NOMO-1 (cell line): ENCODE measurements around the gene PTPN2.
"Not testable (repeated sequence)": the region's sequence is repeated elsewhere in the genome, so short reads cannot be mapped to it uniquely, and the experiment has no call there.

Experiments
- DNase-seq, 2 experiments: peaks; one replicate each; lab custom pipeline; 2025; ENCODE audit not compliant: unreplicated experiment in 2 of 2; lab: John Stamatoyannopoulos, UW

PTPN2 gene

DNA sequence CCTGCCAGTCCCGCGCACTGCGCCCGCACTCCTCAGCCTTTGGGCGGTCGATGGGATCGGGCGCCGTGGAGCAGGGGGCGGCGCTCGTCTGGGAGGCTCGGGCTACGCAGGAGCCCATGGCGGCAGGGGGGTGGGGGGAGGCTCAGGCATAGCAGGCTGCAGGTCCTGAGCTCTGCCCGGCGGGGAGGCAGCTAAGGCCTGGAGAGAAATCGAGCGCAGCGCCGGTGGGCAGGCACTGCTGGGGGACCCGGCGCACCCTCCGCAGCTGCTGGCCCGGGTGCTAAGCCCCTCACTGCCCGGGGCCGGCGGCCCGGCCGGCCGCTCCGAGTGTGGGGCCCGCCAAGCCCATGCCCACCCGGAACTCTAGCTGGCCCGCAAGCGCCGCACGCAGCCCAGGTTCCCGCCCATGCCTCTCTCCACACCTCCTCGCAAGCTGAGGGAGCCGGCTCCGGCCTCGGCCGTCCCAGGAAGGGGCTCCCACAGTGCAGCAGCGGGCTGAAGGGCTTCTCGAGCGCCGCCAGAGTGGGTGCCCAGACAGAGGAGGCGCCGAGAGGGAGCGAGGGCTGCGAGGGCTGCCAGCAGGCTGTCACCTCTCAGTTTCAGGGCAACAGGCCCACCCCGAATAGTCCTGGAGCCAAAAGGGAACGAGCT, 107.1 kb downstream of the PTPN2 start:
- DNase-seq = no peak

DNA sequence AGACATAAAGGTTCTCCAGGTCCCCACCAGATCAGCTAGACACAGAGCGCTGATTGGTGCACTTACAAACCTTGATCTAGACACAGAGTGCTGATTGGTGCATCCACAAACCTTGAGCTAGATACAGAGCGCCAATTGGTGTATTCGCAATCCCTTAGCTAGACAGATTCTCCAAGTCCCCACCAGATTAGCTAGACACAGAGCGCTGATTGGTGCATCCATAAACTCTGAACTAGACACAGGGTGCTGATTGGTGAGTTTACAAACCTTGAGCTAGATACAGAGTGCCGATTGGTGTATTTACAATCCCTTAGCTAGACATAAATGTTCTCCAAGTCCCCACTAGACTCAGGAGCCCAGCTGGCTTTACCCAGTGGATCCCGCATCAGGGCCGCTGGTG, 107.6 kb downstream of the PTPN2 start:
- not testable (repeated sequence) for DNase-seq

DNA sequence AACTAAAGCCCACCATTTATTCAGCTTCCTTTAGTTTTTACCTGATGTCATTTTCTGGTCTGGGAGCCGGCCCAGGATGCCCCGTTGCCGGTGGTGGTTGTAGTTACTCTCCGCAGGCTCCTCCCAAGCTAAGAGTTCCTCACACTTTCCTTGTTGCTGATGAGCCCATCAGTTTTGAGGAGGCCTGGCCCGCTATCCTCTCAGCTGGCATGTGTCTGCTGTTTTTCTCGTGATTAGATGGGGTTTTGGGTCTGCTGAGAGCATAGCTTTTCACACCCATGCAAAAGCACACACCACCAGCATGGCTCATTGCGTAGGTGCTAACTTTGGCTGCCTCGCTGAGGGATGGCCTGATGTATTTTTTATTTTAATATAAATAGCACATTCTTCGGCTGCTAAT, 109.1 kb downstream of the PTPN2 start:
- no peak for DNase-seq

DNA sequence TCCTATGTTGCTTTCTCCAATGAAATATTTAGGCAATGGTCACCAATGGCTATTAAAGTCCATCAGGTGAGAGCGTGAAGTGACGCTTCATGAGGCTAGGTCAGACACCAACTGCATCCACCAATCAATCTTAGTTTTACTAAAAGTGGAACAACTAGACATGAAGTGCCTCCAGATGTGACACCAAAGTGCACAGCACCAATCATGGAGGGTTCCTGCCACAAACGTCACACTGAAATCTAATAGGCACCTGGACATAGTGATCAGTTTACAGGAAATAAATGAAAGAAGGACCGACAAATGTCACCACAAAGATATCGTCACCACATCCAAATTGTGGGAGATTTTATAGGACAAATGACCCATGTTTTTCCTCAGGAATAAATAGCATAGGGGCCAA, 110.7 kb downstream of the PTPN2 start:
- no peak for DNase-seq

DNA sequence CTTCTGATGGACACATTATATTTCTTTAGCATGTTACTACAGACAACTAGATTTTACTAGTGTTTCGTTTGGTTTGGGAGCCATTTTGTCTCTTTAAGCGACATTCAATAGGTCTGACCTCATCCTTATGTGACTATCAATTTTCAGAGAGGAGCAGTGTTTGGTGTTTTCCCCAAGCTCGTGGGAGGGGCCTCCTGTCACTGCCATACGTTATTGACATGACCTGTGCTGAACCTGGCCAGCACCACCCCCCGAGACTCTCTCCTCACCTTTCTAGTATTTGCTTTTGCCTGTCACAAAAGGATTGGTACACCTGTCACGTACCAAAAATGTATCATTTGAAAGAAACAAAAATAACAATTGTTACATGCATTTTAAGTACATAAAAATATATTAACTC, 111.9 kb downstream of the PTPN2 start:
- no peak for DNase-seq

DNA sequence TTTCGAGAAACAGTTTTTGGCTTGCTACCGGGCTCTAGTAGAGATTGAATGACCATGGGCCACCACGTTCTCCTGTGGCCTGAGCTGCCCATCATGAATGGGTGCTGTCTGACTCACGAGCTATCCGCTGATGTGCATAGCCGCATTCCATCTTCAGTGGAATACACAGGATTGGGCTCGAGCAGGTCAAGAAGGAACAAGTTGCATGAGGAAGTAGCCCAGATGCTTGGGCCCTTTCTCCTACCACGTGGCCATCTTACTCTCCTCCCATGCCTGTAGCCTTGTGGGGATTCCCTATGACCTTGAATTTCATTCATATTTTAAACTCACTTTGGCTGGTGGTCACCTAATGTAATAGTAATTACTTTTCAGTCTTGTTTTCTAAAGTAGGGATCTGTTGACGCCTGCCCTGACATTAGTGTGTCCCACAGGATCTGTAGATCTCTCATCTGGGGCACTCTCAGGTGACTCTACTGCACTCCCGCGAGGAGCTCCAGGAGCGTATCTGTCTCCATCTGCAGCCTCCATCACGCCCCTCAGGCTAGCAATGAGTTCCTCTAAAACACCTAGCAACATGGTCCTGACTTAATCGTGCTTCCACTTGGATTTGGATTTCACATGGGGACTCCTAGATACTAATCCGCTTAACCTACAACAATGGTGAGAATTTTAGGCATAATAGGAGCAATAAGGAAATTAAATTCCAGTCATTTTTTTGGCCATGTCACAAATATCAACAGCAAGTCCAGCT, 113.4 kb downstream of the PTPN2 start:
- no peak for DNase-seq

DNA sequence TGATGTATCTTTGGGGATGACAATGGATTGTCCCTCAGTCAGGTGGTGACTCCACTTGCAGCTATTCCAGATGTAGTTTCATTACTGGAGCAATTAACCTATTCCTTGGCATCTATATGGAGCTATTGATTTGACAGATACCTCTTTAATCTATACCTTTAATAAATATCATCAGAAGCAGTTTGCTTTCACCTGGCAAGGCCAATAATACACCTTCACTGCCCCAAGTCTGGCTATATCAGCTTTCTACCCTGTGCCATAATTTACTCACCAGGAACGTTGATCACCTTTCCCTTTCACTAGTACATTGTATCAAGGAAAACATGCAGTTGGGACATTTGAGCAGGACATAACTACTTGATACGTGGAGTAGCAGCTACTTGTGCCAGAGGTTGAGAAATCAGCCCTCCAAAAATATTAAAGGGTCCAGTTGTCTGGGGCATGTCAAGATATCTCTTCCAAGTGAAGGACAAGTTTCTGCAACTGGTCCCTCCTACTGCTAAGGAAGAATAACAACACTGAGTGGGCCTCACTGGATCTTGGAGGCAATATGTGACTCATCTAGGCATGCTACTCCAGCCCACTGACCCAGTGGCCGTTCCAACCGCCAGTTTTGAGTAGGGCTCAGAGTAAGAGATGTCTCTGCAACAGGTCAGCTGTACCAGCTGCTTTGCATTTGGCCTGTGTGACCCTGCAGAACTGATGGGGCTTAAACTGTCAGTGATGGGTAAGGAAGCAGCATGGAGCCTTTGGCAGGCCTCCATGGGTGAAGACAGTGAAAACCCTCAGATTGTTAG, 114.2 kb downstream of the PTPN2 start:
- DNase-seq = no peak

DNA sequence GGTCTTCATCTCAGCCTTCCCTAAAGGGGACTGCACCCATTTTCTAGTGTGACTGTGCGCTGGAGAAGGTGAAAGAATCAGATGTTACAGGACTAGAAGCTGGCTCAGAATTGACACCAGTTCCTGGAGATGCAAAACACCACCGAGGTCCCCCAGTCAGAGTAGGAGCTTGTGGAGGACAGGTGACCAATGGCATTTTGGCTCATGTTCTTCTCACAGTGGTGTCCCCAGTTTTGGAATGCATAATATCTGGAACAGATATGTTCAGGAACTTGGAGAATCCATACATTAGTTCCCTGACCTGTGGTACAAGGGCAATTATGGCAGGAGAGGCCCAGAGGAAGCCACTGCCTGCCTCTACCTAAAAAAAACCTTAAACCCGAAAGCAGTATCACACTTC, 114.9 kb downstream of the PTPN2 start:
- no peak for DNase-seq

DNA sequence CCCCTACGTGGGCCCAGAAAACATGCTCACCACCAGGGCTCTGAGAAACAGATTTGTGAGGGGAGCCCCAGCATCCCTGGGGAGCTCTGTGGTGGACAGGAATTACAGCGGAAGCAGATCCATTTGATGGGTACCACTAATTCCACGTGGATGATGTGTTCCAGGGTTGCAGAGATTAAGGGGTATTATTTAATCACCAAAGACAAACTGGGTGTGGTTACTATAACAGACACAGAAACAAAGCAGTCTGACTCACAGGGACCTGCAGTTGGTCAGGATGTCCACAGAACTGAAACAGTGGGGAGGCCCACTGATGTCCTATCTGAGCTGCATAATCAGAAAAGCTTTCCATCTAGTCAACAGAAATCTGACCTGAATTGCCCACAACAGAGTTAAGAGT, 115.4 kb downstream of the PTPN2 start:
- no peak for DNase-seq

DNA sequence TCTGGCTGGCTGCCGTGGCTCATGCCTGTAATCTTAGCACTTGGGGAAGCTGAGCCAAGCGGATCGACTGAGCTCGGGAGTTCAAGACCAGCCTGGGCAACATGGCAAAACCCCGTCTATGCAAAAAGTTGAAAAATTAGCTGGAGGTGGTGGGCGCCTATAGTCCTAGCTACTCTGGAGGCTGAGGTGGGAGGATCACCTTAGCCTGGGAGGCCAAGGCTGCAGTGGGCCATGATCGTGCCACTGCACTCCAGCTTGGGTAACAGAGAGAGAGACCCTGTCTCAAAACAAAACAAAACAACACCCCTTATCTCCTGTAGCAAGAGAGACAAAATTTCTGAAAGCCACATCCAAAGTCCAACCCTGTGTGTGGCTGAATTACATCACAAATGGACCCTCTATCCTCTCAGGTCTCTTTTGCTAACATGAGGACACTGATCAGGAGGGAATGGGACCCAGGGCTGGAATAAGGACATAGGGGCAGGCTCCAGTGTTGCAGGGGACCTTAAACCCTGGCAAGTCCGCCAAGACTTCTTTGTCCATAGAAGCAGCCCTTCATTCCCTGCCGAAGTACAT, 116.4 kb downstream of the PTPN2 start:
- no peak for DNase-seq

DNA sequence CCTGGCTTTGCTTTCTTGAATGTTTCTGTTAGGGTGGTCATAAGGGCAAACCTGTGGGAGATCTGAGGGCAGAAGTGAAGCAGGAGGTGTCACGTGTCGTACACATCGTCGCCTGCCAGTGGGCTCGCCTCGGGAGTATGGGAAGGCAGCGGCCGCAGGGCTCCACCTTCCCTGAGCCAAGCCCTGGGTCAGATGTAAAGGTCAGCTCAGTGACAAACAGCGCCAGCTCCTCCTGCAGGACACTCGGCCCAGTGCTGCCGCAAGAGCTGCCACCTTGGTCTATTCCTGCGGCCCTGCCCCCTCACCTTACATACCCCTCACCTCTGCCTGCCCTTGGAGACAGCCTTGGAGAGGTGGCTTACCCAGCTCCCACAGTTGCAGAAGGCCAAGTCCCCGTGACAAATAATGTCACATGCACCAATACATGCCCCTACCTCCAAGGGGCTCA, 117.0 kb downstream of the PTPN2 start:
- DNase-seq = no peak

DNA sequence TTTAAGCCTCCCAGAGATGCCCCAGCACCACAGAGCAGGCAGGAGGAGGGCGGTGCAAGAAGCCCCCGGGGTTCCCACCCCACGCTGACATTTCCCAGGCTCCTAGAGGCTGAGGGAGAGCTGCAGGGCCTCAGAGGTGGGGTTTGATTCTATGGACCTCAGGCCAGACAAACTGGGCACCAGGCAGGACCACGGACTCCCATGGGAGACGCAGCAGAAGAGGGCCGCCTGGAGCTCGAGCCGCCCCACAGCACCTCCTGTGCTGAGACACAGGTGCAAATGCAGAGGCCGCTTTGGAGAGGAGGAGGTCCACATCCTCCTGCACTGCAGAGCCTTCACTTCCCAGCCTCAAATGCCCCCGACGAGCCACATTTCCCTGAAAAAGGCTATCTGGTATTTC, 118.5 kb downstream of the PTPN2 start:
- no peak for DNase-seq

DNA sequence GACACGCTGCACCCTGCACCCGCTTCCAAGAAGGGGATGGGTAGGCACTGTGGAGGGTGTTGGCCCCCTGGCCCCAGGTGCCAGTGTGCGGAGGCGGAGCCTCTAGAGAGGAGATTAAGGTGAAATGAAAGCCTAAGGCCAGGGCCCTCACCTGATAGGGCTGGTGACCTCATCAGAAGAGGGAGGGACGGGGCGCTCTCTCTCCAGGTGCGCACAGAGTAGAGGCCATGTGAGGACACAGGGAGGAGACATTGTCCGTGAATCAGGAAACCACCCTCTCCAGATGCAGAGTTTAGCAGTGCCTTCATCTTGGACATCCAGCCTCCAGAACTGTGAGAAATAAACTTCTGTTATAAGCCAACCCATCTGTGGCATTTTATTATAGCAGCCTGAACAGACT, 118.9 kb downstream of the PTPN2 start:
- no peak for DNase-seq

DNA sequence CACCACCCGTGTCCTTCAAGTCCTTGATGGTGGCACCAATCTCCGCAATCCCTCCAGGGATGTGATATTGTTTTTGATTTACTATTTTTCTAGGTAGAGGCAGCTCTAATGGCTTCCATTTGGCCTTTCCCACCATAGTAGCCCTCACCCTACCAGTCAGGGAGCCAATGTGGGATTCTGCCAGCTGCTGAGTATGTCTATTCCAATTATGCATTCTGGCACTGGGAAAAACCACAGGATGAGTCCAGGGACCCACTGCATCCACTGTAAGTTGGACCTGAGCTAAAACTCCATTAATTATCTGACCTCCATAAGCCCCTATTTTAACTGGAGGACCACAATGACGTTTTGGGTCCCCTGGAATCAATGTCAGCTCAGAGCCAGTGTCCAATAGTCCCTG, 125.5 kb downstream of the PTPN2 start:
- not testable (repeated sequence) for DNase-seq

DNA sequence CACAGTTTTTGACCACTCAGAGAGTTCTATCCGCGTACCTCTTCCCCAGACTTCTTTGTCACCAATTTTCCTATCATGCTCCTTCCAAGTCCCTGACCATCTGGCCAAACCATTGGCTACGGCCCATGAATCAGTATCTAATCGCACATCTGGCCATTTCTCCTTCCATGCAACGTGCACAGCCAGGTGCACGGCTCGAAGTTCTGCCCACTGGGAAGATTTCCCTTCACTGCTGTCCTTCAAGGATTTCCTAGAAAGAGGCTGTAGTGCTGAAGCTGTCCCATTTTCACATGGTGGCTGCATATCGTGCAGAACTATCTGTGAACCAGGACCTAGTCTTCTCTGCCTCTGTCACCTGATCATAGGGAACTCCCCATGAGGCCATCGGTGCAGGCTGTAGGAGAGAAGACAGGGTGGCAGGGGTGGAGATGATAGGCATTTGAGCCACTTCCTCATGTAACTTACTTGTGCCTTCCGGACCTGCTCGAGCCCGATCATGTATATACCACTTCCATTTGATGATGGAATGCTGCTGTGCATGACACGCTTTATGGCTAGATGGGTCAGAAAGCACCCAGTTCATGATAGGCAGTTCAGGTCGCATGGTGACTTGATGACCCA, 127.3 kb downstream of the PTPN2 start:
- not testable (repeated sequence) for DNase-seq

DNA sequence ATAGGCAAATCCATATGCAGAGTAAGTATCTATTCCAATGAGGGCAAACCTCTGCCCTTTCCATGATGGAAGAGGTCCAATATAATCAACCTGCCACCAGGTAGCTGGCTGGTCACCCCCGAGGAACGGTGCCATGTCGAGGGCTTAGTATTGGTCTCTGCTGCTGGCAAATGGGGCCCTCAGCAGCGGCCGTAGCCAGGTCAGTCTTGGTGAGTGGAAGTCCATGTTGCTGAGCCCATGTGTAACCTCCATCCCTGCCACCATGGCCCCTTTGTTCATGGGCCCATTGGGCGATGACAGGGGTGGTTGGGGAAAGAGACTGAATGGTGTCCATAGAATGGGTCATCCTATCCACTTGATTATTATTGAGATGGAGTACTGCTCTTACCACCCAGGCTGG, 128.4 kb downstream of the PTPN2 start:
- DNase-seq = not testable (repeated sequence)

DNA sequence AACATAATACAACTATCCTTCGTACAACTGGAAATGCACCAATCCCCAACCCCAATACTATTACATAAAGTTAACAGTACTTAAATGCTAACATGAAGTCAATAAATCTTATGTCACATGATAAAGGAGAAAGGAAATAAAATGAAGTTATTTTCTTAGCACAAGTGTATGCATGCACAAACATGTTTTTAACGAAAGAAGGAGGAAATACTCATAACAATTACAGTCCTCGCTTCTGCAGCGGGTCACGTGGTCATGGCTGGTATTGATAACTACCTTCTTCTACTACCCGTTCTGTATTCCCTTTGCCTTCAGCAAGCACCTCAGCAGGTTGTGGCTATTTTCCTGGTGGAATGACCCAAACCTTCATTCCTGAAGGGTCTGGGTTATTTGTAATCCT, 129.5 kb downstream of the PTPN2 start:
- DNase-seq = no peak

DNA sequence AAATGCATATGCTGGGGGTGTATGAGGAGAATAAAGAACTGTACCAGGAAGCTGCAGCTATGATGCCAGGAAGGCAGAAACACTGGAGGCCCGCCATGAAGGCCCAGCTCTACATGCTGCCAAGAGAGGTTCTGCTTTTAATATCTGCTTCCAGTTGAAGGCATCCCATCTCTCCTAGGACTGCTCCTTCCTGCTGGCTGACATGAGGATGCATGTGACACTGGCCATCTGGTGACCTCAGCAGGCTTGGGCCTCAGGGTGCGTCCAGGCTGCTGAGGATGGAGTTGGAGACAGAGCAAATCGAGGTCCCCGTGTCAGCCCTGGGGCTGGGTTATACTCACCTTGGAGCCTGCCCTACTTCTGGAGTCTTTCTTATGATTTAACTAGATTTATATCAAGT, 132.1 kb downstream of the PTPN2 start:
- no peak for DNase-seq

DNA sequence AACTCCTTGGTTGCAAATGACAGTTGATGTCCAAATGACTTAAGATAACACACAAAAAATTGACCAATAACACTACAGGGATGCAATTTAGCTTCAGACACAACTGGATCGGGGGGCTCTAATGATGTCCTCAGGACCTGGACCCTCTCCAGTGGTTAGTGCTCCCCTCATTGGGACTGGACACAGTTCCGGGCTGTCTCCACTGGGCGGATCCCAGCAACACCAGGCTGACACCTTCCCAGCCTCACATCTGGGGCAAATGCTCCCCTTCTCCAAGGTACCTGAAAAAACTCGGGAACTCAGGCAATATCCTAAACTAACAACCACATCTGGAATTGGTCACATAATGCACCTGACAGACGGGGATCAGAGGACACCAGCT, 132.5 kb downstream of the PTPN2 start:
- no peak for DNase-seq

DNA sequence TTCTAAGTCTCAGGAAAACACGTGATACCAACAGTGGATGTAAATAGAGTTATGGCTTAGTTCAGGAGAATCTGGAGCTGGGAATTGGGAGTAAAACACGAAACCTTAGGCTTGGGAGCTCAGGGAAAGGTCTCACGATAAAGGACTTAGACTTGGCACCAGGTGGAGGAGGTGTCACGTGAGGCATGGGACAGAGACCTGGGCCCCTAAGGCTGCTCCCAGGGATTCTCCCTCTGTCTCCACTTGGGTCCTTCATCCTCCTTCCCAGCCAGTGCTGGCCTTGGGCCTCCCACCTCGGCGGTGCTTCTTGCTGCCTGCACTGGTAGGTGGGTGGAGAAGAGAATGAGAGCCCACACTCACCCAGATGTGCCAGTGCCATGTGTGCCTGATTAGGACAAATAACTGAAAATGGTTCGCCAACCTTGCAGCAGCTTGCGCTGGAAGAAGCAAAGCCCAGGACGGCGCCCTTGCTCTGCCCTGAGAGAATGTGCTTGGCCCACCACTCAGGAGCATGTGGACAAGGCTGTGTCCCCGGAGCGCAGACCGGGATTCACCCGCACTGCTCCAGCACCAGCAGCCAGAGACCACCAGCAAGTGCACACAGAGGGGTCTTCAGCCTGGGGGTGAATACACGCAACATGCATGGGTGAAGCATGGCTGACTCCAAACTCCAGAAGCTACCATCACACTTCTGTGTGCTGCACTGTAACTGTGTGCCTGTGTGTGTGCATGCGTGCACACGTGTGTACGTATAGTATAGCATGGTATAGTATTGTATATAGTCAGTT, 133.1 kb downstream of the PTPN2 start:
- no peak for DNase-seq
